ENCODE measurements around the gene CXXC1. TPM values are rescaled to one million over a fixed set of nuclear protein-coding genes. Genes with fewer than 3 reads are reported as not detected.
"Not testable (repeated sequence)": the region's sequence is repeated elsewhere in the genome, so short reads cannot be mapped to it uniquely, and the experiment has no call there.

Gene CXXC1
- total RNA-seq, 1 donor from 2014 or later: 80.2 TPM

DNA sequence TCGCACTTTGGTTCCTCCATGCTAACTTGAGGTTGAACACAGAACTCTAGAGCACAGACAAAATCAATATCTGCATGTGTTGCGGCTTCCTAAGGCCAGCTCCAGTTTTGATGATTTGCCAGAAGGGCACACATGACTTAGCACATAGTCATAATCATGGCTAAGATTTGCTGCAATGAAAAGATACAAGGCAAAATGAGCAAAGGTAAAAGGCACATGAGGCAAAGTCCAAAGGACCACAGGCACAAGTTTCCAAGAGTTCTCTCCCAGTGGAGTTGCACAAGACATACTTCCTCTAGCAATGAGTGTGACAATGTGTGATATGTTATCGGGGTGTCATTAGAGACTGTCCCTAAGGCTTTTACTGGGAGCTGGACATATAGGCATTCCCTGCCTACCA is 24.2 kb upstream of the CXXC1 start:
- Mint-ChIP-seq H3K36me3 (no peaks in the 10 kb centered on the region), H3K4me3 (no peak overlapping the region), H3K27me3 (ENCODE audit: low read depth) (peaks cover 18% of the 10 kb centered on the region), H3K9me3 (peaks cover 3% of the 10 kb centered on the region), H3K4me1 (peaks cover 7% of the 10 kb centered on the region), H3K27ac (no peak overlapping the region)
- no peak for DNase-seq (ENCODE audit: low spot score in 2 of 2, unreplicated experiment in 2 of 2)
- TF ChIP-seq, protein P1, sequence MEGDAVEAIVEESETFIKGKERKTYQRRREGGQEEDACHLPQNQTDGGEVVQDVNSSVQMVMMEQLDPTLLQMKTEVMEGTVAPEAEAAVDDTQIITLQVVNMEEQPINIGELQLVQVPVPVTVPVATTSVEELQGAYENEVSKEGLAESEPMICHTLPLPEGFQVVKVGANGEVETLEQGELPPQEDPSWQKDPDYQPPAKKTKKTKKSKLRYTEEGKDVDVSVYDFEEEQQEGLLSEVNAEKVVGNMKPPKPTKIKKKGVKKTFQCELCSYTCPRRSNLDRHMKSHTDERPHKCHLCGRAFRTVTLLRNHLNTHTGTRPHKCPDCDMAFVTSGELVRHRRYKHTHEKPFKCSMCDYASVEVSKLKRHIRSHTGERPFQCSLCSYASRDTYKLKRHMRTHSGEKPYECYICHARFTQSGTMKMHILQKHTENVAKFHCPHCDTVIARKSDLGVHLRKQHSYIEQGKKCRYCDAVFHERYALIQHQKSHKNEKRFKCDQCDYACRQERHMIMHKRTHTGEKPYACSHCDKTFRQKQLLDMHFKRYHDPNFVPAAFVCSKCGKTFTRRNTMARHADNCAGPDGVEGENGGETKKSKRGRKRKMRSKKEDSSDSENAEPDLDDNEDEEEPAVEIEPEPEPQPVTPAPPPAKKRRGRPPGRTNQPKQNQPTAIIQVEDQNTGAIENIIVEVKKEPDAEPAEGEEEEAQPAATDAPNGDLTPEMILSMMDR (IDR thresholded peaks at IDR 0.05; ENCODE audit: unreplicated experiment): no peak

DNA sequence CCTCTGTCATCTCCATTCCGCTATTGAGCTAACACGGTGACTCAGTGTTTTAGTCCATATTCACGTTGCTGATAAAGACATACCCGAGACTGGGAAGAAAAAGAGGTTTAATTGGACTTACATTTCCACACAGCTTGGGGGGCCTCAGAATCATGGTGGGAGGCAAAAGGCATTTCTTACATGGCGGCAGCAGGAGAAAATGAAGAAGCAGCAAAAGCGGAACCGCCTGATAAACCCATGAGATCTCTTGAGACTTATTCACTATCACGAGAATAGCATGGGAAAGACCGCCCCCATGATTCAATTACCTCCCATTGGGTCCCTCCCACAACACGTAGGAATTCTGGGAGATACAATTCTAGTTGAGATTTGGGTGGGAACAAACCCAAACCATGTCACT is 22.6 kb upstream of the CXXC1 start:
- Mint-ChIP-seq H3K4me3 (no peak overlapping the region), H3K36me3 (no peaks in the 10 kb centered on the region), H3K27ac (no peak overlapping the region), H3K27me3 (ENCODE audit: low read depth) (peaks cover 14% of the 10 kb centered on the region), H3K9me3 (peaks cover 10% of the 10 kb centered on the region), H3K4me1 (peaks cover 7% of the 10 kb centered on the region)
- DNase-seq (ENCODE audit: low spot score in 2 of 2, unreplicated experiment in 2 of 2): no peak
- TF ChIP-seq, protein P1 (IDR thresholded peaks at IDR 0.05; ENCODE audit: unreplicated experiment): no peak

DNA sequence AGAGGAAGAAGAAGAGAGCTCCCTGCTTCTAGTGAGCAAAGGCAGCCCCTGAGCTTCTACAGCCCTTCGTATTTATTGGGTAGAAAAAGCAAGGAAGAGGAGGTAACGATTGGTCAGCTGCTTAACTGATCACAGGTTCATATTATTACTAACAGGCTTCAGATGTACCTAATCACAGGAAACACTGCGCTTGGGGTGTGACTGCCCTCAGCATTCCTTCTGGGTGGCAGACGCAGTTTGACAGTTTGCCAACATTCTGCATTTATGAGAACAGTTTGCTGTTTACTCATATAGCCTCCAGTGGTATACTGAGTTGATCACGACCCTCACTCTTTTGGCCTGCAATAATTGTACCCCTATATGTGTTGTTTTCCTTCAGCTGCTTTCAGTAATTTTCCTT is 21.4 kb upstream of the CXXC1 start:
- not testable (repeated sequence) for H3K4me3 Mint-ChIP-seq; H3K27me3 Mint-ChIP-seq (ENCODE audit: low read depth); H3K4me1 Mint-ChIP-seq; H3K36me3 Mint-ChIP-seq; H3K27ac Mint-ChIP-seq; DNase-seq (ENCODE audit: low spot score in 2 of 2, unreplicated experiment in 2 of 2)
- peaks cover 11% of the 10 kb centered on the region for H3K9me3 Mint-ChIP-seq

DNA sequence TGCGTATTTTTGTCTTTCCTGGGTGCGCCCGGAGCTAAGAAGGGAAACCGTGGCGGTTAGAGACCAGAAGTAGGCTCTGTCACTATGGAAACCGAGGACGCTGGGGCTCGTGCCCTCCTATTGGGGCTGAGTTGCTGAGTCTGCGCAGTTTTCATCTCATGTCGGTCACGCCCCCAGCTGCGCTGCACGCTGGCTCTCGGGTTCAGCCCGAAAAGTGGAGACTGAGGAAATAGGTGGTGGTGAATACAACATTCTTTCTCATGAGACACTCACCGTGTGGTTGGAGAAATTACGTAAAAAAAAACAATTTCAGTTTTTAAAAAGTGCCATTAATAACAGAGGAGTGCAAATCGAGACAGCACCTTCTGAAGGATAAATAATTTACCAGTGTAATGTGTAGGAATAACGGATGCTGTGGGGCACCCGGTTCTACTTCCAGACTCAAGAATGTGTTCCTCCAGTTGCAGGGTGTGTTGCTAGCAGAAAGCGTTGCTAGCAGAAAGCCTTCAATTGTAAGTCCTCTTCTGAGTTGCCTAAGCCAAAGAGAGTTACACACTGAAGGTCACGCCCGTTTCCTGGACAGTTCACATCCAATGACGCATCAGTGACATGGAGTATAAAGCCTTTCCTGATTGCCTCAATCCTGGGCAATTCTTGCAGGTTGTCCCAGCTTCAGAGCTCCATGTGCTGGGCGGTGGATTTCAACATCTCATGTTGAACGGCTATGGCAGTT is 20.4 kb upstream of the CXXC1 start:
- peaks cover 11% of the 10 kb centered on the region for H3K9me3 Mint-ChIP-seq
- no peak overlapping the region for H3K27ac Mint-ChIP-seq
- TF ChIP-seq, protein P1 (IDR thresholded peaks at IDR 0.05; ENCODE audit: unreplicated experiment): no peak
- H3K4me1 Mint-ChIP-seq: peaks cover 7% of the 10 kb centered on the region
- H3K4me3 Mint-ChIP-seq: peak overlapping the region; percentile 76
- peaks cover 8% of the 10 kb centered on the region for H3K27me3 Mint-ChIP-seq (ENCODE audit: low read depth)
- peak; percentile 53 to 78 for DNase-seq (ENCODE audit: low spot score in 2 of 2, unreplicated experiment in 2 of 2)
- no peaks in the 10 kb centered on the region for H3K36me3 Mint-ChIP-seq

DNA sequence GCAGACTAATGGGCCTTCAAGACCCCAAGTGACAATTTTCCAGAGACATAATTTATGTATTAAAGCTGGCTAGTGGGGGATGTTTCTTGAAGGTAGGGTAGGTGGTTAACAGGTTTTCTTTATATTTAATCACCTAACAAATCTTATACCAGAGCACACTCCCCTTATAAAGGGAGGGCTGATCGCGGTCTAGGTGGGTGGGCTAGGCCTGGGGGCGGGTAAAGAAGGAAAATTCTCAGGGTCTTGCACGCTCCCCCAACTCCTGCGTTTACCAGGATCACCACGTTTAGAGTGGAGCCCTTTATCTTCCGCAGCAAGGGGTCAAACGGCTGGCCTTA is 19.9 kb upstream of the CXXC1 start:
- Mint-ChIP-seq H3K4me1 (peaks cover 7% of the 10 kb centered on the region), H3K9me3 (peaks cover 11% of the 10 kb centered on the region), H3K27ac (peak overlapping the region; percentile 39), H3K36me3 (no peaks in the 10 kb centered on the region), H3K4me3 (peak overlapping the region; percentile 76), H3K27me3 (ENCODE audit: low read depth) (peaks cover 8% of the 10 kb centered on the region)
- TF ChIP-seq, protein P1 (IDR thresholded peaks at IDR 0.05; ENCODE audit: unreplicated experiment): no peak
- DNase-seq (ENCODE audit: low spot score in 2 of 2, unreplicated experiment in 2 of 2): no peak

DNA sequence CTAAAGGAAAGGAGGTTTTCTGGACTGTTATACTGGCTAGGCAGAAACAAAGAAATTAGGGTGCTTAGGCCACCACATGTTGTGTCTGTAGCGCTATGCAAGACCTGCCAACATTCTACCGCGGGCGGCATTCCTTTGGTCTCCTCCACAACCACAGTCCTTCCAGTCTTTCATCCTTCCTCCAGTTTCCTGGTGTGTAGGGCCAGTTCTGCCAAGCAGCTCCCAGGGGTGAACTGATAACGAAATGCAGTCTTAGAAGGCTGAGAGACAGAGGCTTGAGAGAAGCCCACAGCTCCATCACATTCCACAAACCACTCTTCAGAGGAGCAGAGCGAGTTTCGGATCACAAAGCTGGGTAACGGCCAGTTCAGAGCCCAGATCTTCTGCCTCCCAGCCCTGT is 19.5 kb upstream of the CXXC1 start:
- H3K27ac Mint-ChIP-seq: peak overlapping the region; percentile 39
- peaks cover 7% of the 10 kb centered on the region for H3K4me1 Mint-ChIP-seq
- TF ChIP-seq, protein P1 (IDR thresholded peaks at IDR 0.05; ENCODE audit: unreplicated experiment): no peak
- no peak for DNase-seq (ENCODE audit: low spot score in 2 of 2, unreplicated experiment in 2 of 2)
- H3K4me3 Mint-ChIP-seq: peak overlapping the region; percentile 76
- no peaks in the 10 kb centered on the region for H3K36me3 Mint-ChIP-seq
- peaks cover 11% of the 10 kb centered on the region for H3K9me3 Mint-ChIP-seq
- peaks cover 8% of the 10 kb centered on the region for H3K27me3 Mint-ChIP-seq (ENCODE audit: low read depth)
